Liver (tissue), 10 donors: ENCODE data around the gene SUN2. TPM values are rescaled to one million over a fixed set of nuclear protein-coding genes. Genes with fewer than 3 reads are reported as not detected.

Experiments used
- DNase-seq: peaks from one replicate; pipeline ENCODE4 v3.0.0-alpha.2; 2017; ENCODE audit warnings: low spot score
- H3K27ac ChIP-seq, 2 donors: one replicate each; pipeline ENCODE4 v1.7.0; 2013; ENCODE audit warnings: inconsistent platforms in 2 of 2, low read length in 2 of 2, control low read depth in 1 of 2, low read depth in 1 of 2, mild to moderate bottlenecking in 1 of 2
- H3K27me3 ChIP-seq, 4 donors: one replicate each; pipeline versions ENCODE4 v1.6.1 to v1.7.0; 2013; ENCODE audit warnings: low read length in 3 of 4, inconsistent platforms in 1 of 4, mild to moderate bottlenecking in 1 of 4, moderate library complexity in 1 of 4; ENCODE audit not compliant: control insufficient read depth in 4 of 4, insufficient read depth in 4 of 4
- H3K36me3 ChIP-seq, 4 donors: one replicate each; pipeline versions ENCODE4 v1.6.1 to v1.7.0; 2013; ENCODE audit warnings: low read length in 3 of 4, mild to moderate bottlenecking in 3 of 4, low read depth in 1 of 4, moderate library complexity in 1 of 4; ENCODE audit not compliant: control insufficient read depth in 4 of 4, insufficient read depth in 3 of 4
- H3K4me1 ChIP-seq, 4 donors: one replicate each; pipeline versions ENCODE4 v1.6.1 to v1.7.0; 2013; ENCODE audit warnings: low read length in 3 of 4, mild to moderate bottlenecking in 3 of 4, moderate library complexity in 1 of 4; ENCODE audit not compliant: control insufficient read depth in 4 of 4, insufficient read depth in 4 of 4
- H3K4me3 ChIP-seq, 3 donors: one replicate each; pipeline versions ENCODE4 v1.6.1 to v1.7.0; 2013; ENCODE audit warnings: low read length in 3 of 3, control low read depth in 1 of 3, low read depth in 1 of 3, mild to moderate bottlenecking in 1 of 3
- H3K9ac ChIP-seq, 2 donors: one replicate each; pipeline ENCODE4 v1.7.0; 2013; ENCODE audit warnings: low read length in 2 of 2, mild to moderate bottlenecking in 2 of 2, moderate library complexity in 2 of 2, control low read depth in 1 of 2, low read depth in 1 of 2
- H3K9me3 ChIP-seq, 4 donors: one replicate each; pipeline versions ENCODE4 v1.6.1 to v1.7.0; 2013; ENCODE audit warnings: low read length in 3 of 4; ENCODE audit not compliant: control insufficient read depth in 4 of 4
- FOXA1 ChIP-seq: IDR thresholded peaks from 2 replicates; pipeline ENCODE4 v1.6.1; 2016; ENCODE audit warnings: antibody characterized with exemption
- FOXA2 ChIP-seq: IDR thresholded peaks from 2 replicates; pipeline ENCODE4 v1.6.1; 2016; ENCODE audit warnings: antibody characterized with exemption
- GABPA ChIP-seq, 2 donors: IDR thresholded peaks in 1 of 2; conservative IDR thresholded peaks in 1 of 2; 2 replicates each; pipeline ENCODE4 v1.6.1; 2016; ENCODE audit warnings: antibody characterized with exemption in 2 of 2, mild to moderate bottlenecking in 1 of 2, moderate library complexity in 1 of 2
- HNF4A ChIP-seq, 2 donors: conservative IDR thresholded peaks; 2 replicates each; pipeline ENCODE4 v1.6.1; 2016; ENCODE audit warnings: antibody characterized with exemption in 2 of 2, mild to moderate bottlenecking in 2 of 2
- HNF4G ChIP-seq: IDR thresholded peaks from 2 replicates; pipeline ENCODE4 v1.6.1; 2016; ENCODE audit warnings: antibody characterized with exemption
- JUND ChIP-seq, 2 donors: IDR thresholded peaks; 2 replicates each; pipeline ENCODE4 v1.6.1; 2016; ENCODE audit warnings: antibody characterized with exemption in 2 of 2
- NR2F2 ChIP-seq: IDR thresholded peaks from 2 replicates; pipeline ENCODE4 v1.6.1; 2016; ENCODE audit warnings: antibody characterized with exemption
- RXRA ChIP-seq, 2 donors: IDR thresholded peaks; 2 replicates each; pipeline ENCODE4 v1.6.1; 2017 to 2018; ENCODE audit warnings: antibody characterized with exemption in 2 of 2, mild to moderate bottlenecking in 1 of 2
- TAF1 ChIP-seq: conservative IDR thresholded peaks from 2 replicates; pipeline ENCODE4 v1.6.1; 2016; ENCODE audit warnings: antibody characterized with exemption, mild to moderate bottlenecking
- WGBS: extraction: QIAGEN DNeasy Blood & Tissue Kit; methylation state at CpG from one replicate; pipeline ENCODE4 v1.1.7; 2013; 5-methylcytosine and 5-hydroxymethylcytosine counted together
- polyA plus RNA-seq, 2 donors: library from polyadenylated mRNA; stranded (reverse) in 1 of 2; unstranded in 1 of 2; fragments of 200-250 nt in 1 of 2; fragments of >200 nt in 1 of 2; fragmentation: Nextera tagmentation in 1 of 2; extraction: Ambion mirVana in 1 of 2; gene quantifications; one replicate each; pipeline versions ENCODE4 v1.2.1 to v1.2.3, GENCODE V29; 2013 to 2015
- small RNA-seq: library from RNA; depleted of rRNA; stranded (forward); fragments of <200 nt; gene quantifications from one replicate; pipeline ENCODE3, GENCODE V24; 2014
- total RNA-seq, 2 donors: library from RNA; depleted of rRNA; stranded (reverse); fragments of >200 nt; gene quantifications; one replicate each; pipeline ENCODE4 v1.2.3, GENCODE V29; 2014
- TF ChIP-seq, protein P1 (sequence below): IDR thresholded peaks from 2 replicates; pipeline ENCODE4 v1.6.1; 2016; ENCODE audit warnings: antibody characterized with exemption
- TF ChIP-seq, protein P2 (sequence below): IDR thresholded peaks from 2 replicates; pipeline ENCODE4 v1.6.1; 2016; ENCODE audit warnings: antibody characterized with exemption
- TF ChIP-seq, protein P3 (sequence below): fragments of 150-350 bp; IDR thresholded peaks from 2 replicates; pipeline ENCODE4 v1.5.1; 2017; ENCODE audit warnings: improper control_type of control experiment, low read depth, low read length; ENCODE audit not compliant: missing input control
- TF ChIP-seq, protein P4 (sequence below): IDR thresholded peaks from 2 replicates; pipeline ENCODE4 v1.6.1; 2016; ENCODE audit warnings: antibody characterized with exemption
- donor health status: healthy.
- donor health status: healthy.
- donor health status: healthy.
- donor health status: healthy.
- donor health status: healthy.

Gene SUN2
- total and polyA plus RNA-seq, 4 donors: 13.1 to 170 (median 81.5) TPM

- Histone ChIP-seq H3K4me1 (peaks cover 2 to 11% (median 8%) of the 10 kb centered on the region in 4 donors), H3K27me3 (no peaks in the 10 kb centered on the region), H3K9me3 (no peaks in the 10 kb centered on the region), H3K9ac (no peak overlapping the region), H3K27ac (no peak overlapping the region), H3K4me3 (no peak overlapping the region), H3K36me3 (peaks cover 9 to 52% (median 26%) of the 10 kb centered on the region in 4 donors)
- no peak for DNase-seq
- 95% methylated on average over 1 of the region's 1 CpG for WGBS
- TF ChIP-seq HNF4G (no peak), NR2F2 (no peak), RXRA (IDR thresholded peaks at IDR 0.05) (no peak)
- TF ChIP-seq, protein P1, sequence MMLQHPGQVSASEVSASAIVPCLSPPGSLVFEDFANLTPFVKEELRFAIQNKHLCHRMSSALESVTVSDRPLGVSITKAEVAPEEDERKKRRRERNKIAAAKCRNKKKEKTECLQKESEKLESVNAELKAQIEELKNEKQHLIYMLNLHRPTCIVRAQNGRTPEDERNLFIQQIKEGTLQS: no peak
Measured at GRCh38 chr22:38685761-38686160, 70.0 kb downstream of the SUN2 start.

GRCh38 chr22:38684895-38685294 lies 70.9 kb downstream of the SUN2 start:
- no peak overlapping the region for H3K9ac ChIP-seq
- H3K27me3 ChIP-seq: no peaks in the 10 kb centered on the region
- peaks cover 9 to 52% (median 26%) of the 10 kb centered on the region in 4 donors for H3K36me3 ChIP-seq
- DNase-seq: no peak
- H3K4me1 ChIP-seq: peaks cover 2 to 11% (median 8%) of the 10 kb centered on the region in 4 donors
- 95% methylated on average over 9 of the region's 9 CpGs for WGBS
- no peaks in the 10 kb centered on the region for H3K9me3 ChIP-seq
- TF ChIP-seq GABPA (IDR thresholded peaks at IDR 0.05 in 1 of 2, conservative IDR thresholded peaks at IDR 0.05 in 1 of 2) (no peak), HNF4A (conservative IDR thresholded peaks at IDR 0.05) (no peak), FOXA1 (no peak), RXRA (IDR thresholded peaks at IDR 0.05) (no peak), FOXA2 (no peak), HNF4G (no peak), JUND (IDR thresholded peaks at IDR 0.05) (no peak), TAF1 (no peak)
- TF ChIP-seq, protein P2, sequence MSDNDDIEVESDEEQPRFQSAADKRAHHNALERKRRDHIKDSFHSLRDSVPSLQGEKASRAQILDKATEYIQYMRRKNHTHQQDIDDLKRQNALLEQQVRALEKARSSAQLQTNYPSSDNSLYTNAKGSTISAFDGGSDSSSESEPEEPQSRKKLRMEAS: no peak
- TF ChIP-seq, protein P3, sequence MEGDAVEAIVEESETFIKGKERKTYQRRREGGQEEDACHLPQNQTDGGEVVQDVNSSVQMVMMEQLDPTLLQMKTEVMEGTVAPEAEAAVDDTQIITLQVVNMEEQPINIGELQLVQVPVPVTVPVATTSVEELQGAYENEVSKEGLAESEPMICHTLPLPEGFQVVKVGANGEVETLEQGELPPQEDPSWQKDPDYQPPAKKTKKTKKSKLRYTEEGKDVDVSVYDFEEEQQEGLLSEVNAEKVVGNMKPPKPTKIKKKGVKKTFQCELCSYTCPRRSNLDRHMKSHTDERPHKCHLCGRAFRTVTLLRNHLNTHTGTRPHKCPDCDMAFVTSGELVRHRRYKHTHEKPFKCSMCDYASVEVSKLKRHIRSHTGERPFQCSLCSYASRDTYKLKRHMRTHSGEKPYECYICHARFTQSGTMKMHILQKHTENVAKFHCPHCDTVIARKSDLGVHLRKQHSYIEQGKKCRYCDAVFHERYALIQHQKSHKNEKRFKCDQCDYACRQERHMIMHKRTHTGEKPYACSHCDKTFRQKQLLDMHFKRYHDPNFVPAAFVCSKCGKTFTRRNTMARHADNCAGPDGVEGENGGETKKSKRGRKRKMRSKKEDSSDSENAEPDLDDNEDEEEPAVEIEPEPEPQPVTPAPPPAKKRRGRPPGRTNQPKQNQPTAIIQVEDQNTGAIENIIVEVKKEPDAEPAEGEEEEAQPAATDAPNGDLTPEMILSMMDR: no peak
- TF ChIP-seq, protein P4, sequence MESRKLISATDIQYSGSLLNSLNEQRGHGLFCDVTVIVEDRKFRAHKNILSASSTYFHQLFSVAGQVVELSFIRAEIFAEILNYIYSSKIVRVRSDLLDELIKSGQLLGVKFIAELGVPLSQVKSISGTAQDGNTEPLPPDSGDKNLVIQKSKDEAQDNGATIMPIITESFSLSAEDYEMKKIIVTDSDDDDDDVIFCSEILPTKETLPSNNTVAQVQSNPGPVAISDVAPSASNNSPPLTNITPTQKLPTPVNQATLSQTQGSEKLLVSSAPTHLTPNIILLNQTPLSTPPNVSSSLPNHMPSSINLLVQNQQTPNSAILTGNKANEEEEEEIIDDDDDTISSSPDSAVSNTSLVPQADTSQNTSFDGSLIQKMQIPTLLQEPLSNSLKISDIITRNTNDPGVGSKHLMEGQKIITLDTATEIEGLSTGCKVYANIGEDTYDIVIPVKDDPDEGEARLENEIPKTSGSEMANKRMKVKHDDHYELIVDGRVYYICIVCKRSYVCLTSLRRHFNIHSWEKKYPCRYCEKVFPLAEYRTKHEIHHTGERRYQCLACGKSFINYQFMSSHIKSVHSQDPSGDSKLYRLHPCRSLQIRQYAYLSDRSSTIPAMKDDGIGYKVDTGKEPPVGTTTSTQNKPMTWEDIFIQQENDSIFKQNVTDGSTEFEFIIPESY: no peak
- no peak overlapping the region for H3K27ac ChIP-seq
- no peak overlapping the region for H3K4me3 ChIP-seq

Small RNA genes within 50 kb of the gene (small RNA-seq; reads per million reads assigned to genes)
- gene AL021707.8: not detected

Other genes with a start within 250 kb of the SUN2 start
- 100 to 1,000 TPM; 279 to 451 TPM for gene DDX17, start 249.7 kb downstream of the SUN2 start, total RNA-seq
- 10 to 100 TPM; 46.3 to 67.3 TPM for gene DDX17, start 249.7 kb downstream of the SUN2 start, polyA plus RNA-seq
- gene DMC1, start 185.8 kb downstream of the SUN2 start, total RNA-seq: 1 to 10 TPM in 1 of 2 donors, under 1 TPM in 1; 0.25 to 6.8 TPM
- gene DMC1, start 185.8 kb downstream of the SUN2 start, polyA plus RNA-seq: 1 to 10 TPM in 1 of 2 donors, not detected in 1; 1.1 TPM
- under 1 TPM; 0.05 to 0.42 TPM for gene FAM227A, start 99.6 kb downstream of the SUN2 start, total RNA-seq
- under 1 TPM; 0.01 to 0.03 TPM for gene FAM227A, start 99.6 kb downstream of the SUN2 start, polyA plus RNA-seq
- 1 to 10 TPM; 6.3 to 8.6 TPM for gene CBY1, start 99.4 kb downstream of the SUN2 start, total RNA-seq
- gene CBY1, start 99.4 kb downstream of the SUN2 start, polyA plus RNA-seq: 10 to 100 TPM in 1 of 2 donors, 1 to 10 TPM in 1; 9.3 to 14.9 TPM
- gene TOMM22, start 74.0 kb downstream of the SUN2 start, total RNA-seq: 10 to 100 TPM; 20.2 to 20.8 TPM
- 10 to 100 TPM; 21.9 to 44.3 TPM for gene TOMM22, start 74.0 kb downstream of the SUN2 start, polyA plus RNA-seq
- 10 to 100 TPM; 15.6 to 20.6 TPM for gene JOSD1, start 55.1 kb downstream of the SUN2 start, total RNA-seq
- gene JOSD1, start 55.1 kb downstream of the SUN2 start, polyA plus RNA-seq: 10 to 100 TPM in 1 of 2 donors, 1 to 10 TPM in 1; 3.4 to 13.8 TPM
- gene GTPBP1, start 50.1 kb downstream of the SUN2 start, total RNA-seq: 10 to 100 TPM; 24.3 to 56.3 TPM
- gene GTPBP1, start 50.1 kb downstream of the SUN2 start, polyA plus RNA-seq: 1 to 10 TPM; 5.3 to 7.8 TPM
- gene DNAL4, start 38.1 kb upstream of the SUN2 start, total RNA-seq: 1 to 10 TPM; 4.0 to 5.6 TPM
- 1 to 10 TPM; 4.9 TPM for gene DNAL4, start 38.1 kb upstream of the SUN2 start, polyA plus RNA-seq
- under 1 TPM; 0.05 to 0.25 TPM for gene NPTXR, start 88.0 kb upstream of the SUN2 start, total RNA-seq
- under 1 TPM; 0.07 to 0.45 TPM for gene NPTXR, start 88.0 kb upstream of the SUN2 start, polyA plus RNA-seq
- gene CBX6, start 116.2 kb upstream of the SUN2 start, total RNA-seq: 10 to 100 TPM; 10.8 to 11.0 TPM
- gene CBX6, start 116.2 kb upstream of the SUN2 start, polyA plus RNA-seq: 1 to 10 TPM; 7.3 to 9.6 TPM
- 1 to 10 TPM; 8.4 to 8.7 TPM for gene APOBEC3A, start 201.6 kb upstream of the SUN2 start, total RNA-seq
- gene APOBEC3A, start 201.6 kb upstream of the SUN2 start, polyA plus RNA-seq: under 1 TPM; 0.26 to 0.77 TPM
- gene APOBEC3B, start 226.3 kb upstream of the SUN2 start, total RNA-seq: 1 to 10 TPM in 1 of 2 donors, under 1 TPM in 1; 0.08 to 6.0 TPM
- gene APOBEC3B, start 226.3 kb upstream of the SUN2 start, polyA plus RNA-seq: 1 to 10 TPM in 1 of 2 donors, under 1 TPM in 1; 0.61 to 1.2 TPM